GM21576 (cell line): ENCODE measurements around the gene TEX264.

Experiments
- ATAC-seq: cut with Tn5 transposase; IDR thresholded peaks from one replicate; pipeline ENCODE4 v1.9.1; 2021; ENCODE audit warnings: mild to moderate bottlenecking, moderate library complexity; ENCODE audit not compliant: unreplicated experiment

The TEX264 gene

DNA sequence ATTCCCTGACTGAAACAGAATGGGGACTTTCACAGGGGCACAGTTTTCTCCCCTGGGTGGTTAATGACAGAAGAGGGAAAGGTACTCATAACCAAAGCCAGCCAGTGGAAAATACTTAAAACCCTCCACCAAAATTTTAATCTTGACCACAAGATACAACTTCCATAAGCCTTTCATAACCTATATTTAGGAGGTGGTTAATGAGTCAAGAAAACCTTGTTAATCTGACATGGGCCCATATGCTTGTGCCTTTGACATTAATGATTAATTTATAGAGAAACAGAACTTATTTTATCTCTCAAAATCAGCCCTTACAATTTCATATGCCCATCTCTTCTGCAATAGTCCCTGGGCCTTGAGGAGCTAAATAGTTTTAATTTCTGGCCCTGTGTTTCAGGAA lies 76.8 kb downstream of the TEX264 start:
- ATAC-seq: no peak

GRCh38 chr3:51748327-51748726 lies 77.3 kb downstream of the TEX264 start:
- ATAC-seq: no peak

DNA sequence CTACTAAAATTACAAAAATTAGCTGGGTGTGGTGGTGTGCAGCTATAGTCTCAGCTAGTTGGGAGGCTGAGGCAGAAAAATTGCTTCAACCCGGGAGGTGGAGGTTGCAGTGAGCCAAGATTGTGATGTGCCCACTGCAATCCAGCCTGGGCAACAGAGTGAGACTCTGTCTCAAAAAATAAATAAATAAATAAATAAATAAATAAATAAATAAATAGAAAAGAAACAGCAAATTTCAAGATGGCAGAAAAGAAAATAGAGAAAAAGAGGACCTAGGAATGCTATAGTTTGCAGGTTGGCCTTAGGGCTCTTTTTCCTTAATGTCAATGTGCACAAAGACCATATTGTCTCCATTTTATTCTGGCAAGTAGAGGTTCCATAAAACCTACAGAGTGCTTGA lies 79.8 kb downstream of the TEX264 start:
- no peak for ATAC-seq

- no peak for ATAC-seq
Measured at GRCh38 chr3:51751287-51751686, 80.2 kb downstream of the TEX264 start.
